K562 (cell line): ENCODE results near the gene UBR3. TPM values are rescaled to one million over a fixed set of nuclear protein-coding genes. Genes with fewer than 3 reads are reported as not detected.

ENCODE experiments used
- ATF6 ChIP-seq: sonication (generic); formaldehyde crosslinking; IDR thresholded peaks from 2 replicates; pipeline ENCODE4 v1.4.0; 2020; ENCODE audit warnings: mild to moderate bottlenecking, missing genetic modification reagents
- CHD2 ChIP-seq: IDR thresholded peaks from 2 replicates; pipeline ENCODE4 v1.6.1; 2011; ENCODE audit warnings: low read depth, low read length
- CLOCK ChIP-seq: fragments of 250-450 bp; sonication (Bioruptor Pico); IDR thresholded peaks from 2 replicates; pipeline ENCODE4 v1.4.0; 2020; ENCODE audit warnings: mild to moderate bottlenecking, moderate library complexity, borderline replicate concordance
- DACH1 ChIP-seq: fragments of 450-650 bp; IDR thresholded peaks from 2 replicates; pipeline ENCODE4 v1.6.1; 2018; ENCODE audit not compliant: partially characterized antibody
- ELF1 ChIP-seq: fragments of 200-800 bp; sonication (Bioruptor generic); IDR thresholded peaks from 2 replicates; pipeline ENCODE4 v1.6.1; 2016; ENCODE audit warnings: missing genetic modification characterization, missing compliant biosample characterization
- GTF3C2 ChIP-seq: IDR thresholded peaks from 3 replicates; pipeline ENCODE4 v1.6.1; 2011; ENCODE audit warnings: borderline replicate concordance, mild to moderate bottlenecking, moderate library complexity; ENCODE audit not compliant: insufficient read length; ENCODE audit errors: extremely low read depth
- MBD1 ChIP-seq: fragments of 250-450 bp; sonication (Bioruptor Pico); IDR thresholded peaks from 2 replicates; pipeline ENCODE4 v1.8.0; 2022; ENCODE audit warnings: inconsistent platforms
- MCM2 ChIP-seq: fragments of 450-650 bp; IDR thresholded peaks from 2 replicates; pipeline ENCODE4 v1.6.1; 2017; ENCODE audit warnings: low read depth, mild to moderate bottlenecking
- NCOA2 ChIP-seq, 2 experiments: fragments of 450-650 bp; IDR thresholded peaks; 2 replicates each; pipeline ENCODE4 v1.6.1; 2018; ENCODE audit warnings: mild to moderate bottlenecking in 2 of 2, moderate library complexity in 1 of 2; ENCODE audit not compliant: partially characterized antibody in 2 of 2
- NCOR1 ChIP-seq: fragments of 450-650 bp; IDR thresholded peaks from 2 replicates; pipeline ENCODE4 v1.6.1; 2016; ENCODE audit warnings: mild to moderate bottlenecking, moderate library complexity
- NR3C1 ChIP-seq: sonication (generic); formaldehyde crosslinking; IDR thresholded peaks from 2 replicates; pipeline ENCODE4 v1.8.1; 2022; ENCODE audit warnings: missing genetic modification reagents
- PHTF2 ChIP-seq: fragments of 250-450 bp; sonication (Bioruptor Pico); IDR thresholded peaks from 2 replicates; pipeline ENCODE4 v1.5.0; 2021; ENCODE audit warnings: mild to moderate bottlenecking
- RBM25 ChIP-seq: fragments of 200-400 bp; formaldehyde crosslinking; IDR thresholded peaks from 2 replicates; pipeline ENCODE4 v1.6.1; 2018; ENCODE audit warnings: low read length, low read depth, moderate library complexity; ENCODE audit not compliant: severe bottlenecking
- SLC30A9 ChIP-seq: fragments of 250-450 bp; sonication (Bioruptor Pico); IDR thresholded peaks from 2 replicates; pipeline ENCODE4 v1.8.0; 2022; ENCODE audit warnings: mild to moderate bottlenecking, moderate library complexity
- SMARCA4 ChIP-seq: fragments of 450-650 bp; IDR thresholded peaks from 2 replicates; pipeline ENCODE4 v1.6.1; 2016
- SPI1 ChIP-seq: IDR thresholded peaks from 2 replicates; pipeline ENCODE4 v1.6.1; 2011; ENCODE audit warnings: low read depth, low read length, control low read depth, borderline replicate concordance
- ZEB2 ChIP-seq: fragments of 450-650 bp; IDR thresholded peaks from 2 replicates; pipeline ENCODE4 v1.6.1; 2016
- ZFP30 ChIP-seq: fragments of 250-450 bp; sonication (Bioruptor Pico); IDR thresholded peaks from 2 replicates; pipeline ENCODE4 v1.8.0; 2022; ENCODE audit warnings: moderate library complexity, mild to moderate bottlenecking, inconsistent platforms, borderline replicate concordance
- ZNF707 ChIP-seq: fragments of 250-450 bp; sonication (Bioruptor Pico); conservative IDR thresholded peaks from 2 replicates; pipeline ENCODE4 v1.8.0; 2022; ENCODE audit warnings: inconsistent platforms, mild to moderate bottlenecking, moderate library complexity
- ZZZ3 ChIP-seq: fragments of 450-650 bp; IDR thresholded peaks from 2 replicates; pipeline ENCODE4 v1.6.1; 2016; ENCODE audit warnings: antibody characterized with exemption, mild to moderate bottlenecking, moderate library complexity
- polyA plus RNA-seq, 8 experiments: library from polyadenylated mRNA; depleted of rRNA in 4 of 8; stranded (reverse) in 5 of 8; unstranded in 3 of 8; fragments of >200 nt; fragmentation: Nextera tagmentation in 2 of 8; fragmentation: Illumina TruSeq in 1 of 8; extraction: Ambion mirVana in 2 of 8; extraction: Trizol in 1 of 8; gene quantifications; 2 replicates each; pipeline versions ENCODE4 v1.2.1 to v1.2.3, GENCODE V29; 2011 to 2014; ENCODE audit warnings: inconsistent platforms in 1 of 8, missing spikeins in 1 of 8
- total RNA-seq, 7 experiments: library from RNA; depleted of rRNA in 6 of 7; stranded (reverse); fragments of >200 nt in 6 of 7; fragmentation: Illumina TruSeq in 2 of 7; extraction: Trizol in 2 of 7; gene quantifications; 2 replicates each; pipeline versions ENCODE4 v1.2.1 to v1.2.3, GENCODE V29; 2011 to 2021; ENCODE audit warnings: low replicate concordance in 1 of 7

UBR3 gene
- total and polyA plus RNA-seq, 9 of the 15 experiments (the other 6 are each of a cell fraction or from before 2014, with no cell fraction given), result 14.4 to 63.5 (median 40.4) TPM

GRCh38 chr2:169822785-169823392 lies 4.4 kb upstream of the UBR3 start (continued):
- TF ChIP-seq PHTF2 (no peak), ZFP30 (CRISPR knock-in tag) (no peak), RBM25 (peak; percentile 32), NCOA2 (IDR thresholded peaks at IDR 0.05; ENCODE audit: partially characterized antibody in 2 of 2) (no peak), CLOCK (CRISPR knock-in tag) (no peak), SPI1 (no peak), SMARCA4 (0 out of 2 replicates have a peak, but pooled peaks have one; percentile 19), GTF3C2 (no peak), NCOR1 (peak; percentile 48; the same call in 1 of the 2 replicates), ZZZ3 (no peak), CHD2 (no peak), ZNF707 (no peak), ELF1 (tag) (no peak), DACH1 (no peak), MCM2 (no peak), MBD1 (no peak), ZEB2 (no peak), NR3C1 (CRISPR knock-in tag) (no peak), SLC30A9 (CRISPR knock-in tag) (no peak), ATF6 (CRISPR knock-in tag) (no peak)
